ENCODE data around the gene TAS1R2. TPM values are rescaled to one million over a fixed set of nuclear protein-coding genes. Genes with fewer than 3 reads are reported as not detected.
"Not testable (repeated sequence)": the region's sequence is repeated elsewhere in the genome, so short reads cannot be mapped to it uniquely, and the experiment has no call there.

TAS1R2 gene
- total RNA-seq, 2 donors from 2014 or later = not detected

- Histone ChIP-seq H3K27ac (no peak overlapping the region), H3K36me3 (peaks cover 8% of the 10 kb centered on the region), H3K4me3 (no peak overlapping the region), H3K27me3 (replicated peaks; ENCODE audit: insufficient read depth) (no peaks in the 10 kb centered on the region), H3K4me1 (ENCODE audit: control insufficient read depth in 1 of 2, low read depth in 2 of 2) (no peaks in the 10 kb centered on the region), H3K9me3 (no peaks in the 10 kb centered on the region)
- no peak for ATAC-seq (ENCODE audit: insufficient number of reproducible peaks, low FRiP score, low read depth)
- DNase-seq (ENCODE audit: low spot score) = no peak
- no peak for TF ChIP-seq CTCF (IDR thresholded peaks at IDR 0.05)
Measured at GRCh38 chr1:18872071-18872611, 12.7 kb upstream of the TAS1R2 start.

- ATAC-seq (ENCODE audit: insufficient number of reproducible peaks, low FRiP score, low read depth) = no peak
Measured at GRCh38 chr1:18871401-18872070, 12.1 kb upstream of the TAS1R2 start.

GRCh38 chr1:18870957-18871356 is 11.5 kb upstream of the TAS1R2 start:
- no peak for TF ChIP-seq CTCF (IDR thresholded peaks at IDR 0.05)
- ATAC-seq (ENCODE audit: insufficient number of reproducible peaks, low FRiP score, low read depth) (no peak), DNase-seq (ENCODE audit: low spot score) (no peak)
- Histone ChIP-seq H3K9me3 (no peaks in the 10 kb centered on the region), H3K27ac (no peak overlapping the region), H3K4me1 (ENCODE audit: control insufficient read depth in 1 of 2, low read depth in 2 of 2) (no peaks in the 10 kb centered on the region), H3K27me3 (replicated peaks; ENCODE audit: insufficient read depth) (no peaks in the 10 kb centered on the region), H3K36me3 (peaks cover 8% of the 10 kb centered on the region), H3K4me3 (no peak overlapping the region)

More at GRCh38 chr1:18871401-18872070, 12.1 kb upstream of the TAS1R2 start:
- no peak for DNase-seq (ENCODE audit: low spot score)
- H3K36me3 ChIP-seq = peaks cover 8% of the 10 kb centered on the region
- no peaks in the 10 kb centered on the region for H3K9me3 ChIP-seq
- TF ChIP-seq CTCF (IDR thresholded peaks at IDR 0.05) = no peak
- H3K27me3 ChIP-seq (replicated peaks; ENCODE audit: insufficient read depth) = no peaks in the 10 kb centered on the region
- H3K4me1 ChIP-seq (ENCODE audit: control insufficient read depth in 1 of 2, low read depth in 2 of 2) = no peaks in the 10 kb centered on the region
- H3K27ac ChIP-seq = no peak overlapping the region
- no peak overlapping the region for H3K4me3 ChIP-seq

- not testable (repeated sequence) for H3K27me3 ChIP-seq (replicated peaks; ENCODE audit: insufficient read depth); H3K4me3 ChIP-seq; H3K27ac ChIP-seq; ATAC-seq (ENCODE audit: insufficient number of reproducible peaks, low FRiP score, low read depth); H3K36me3 ChIP-seq; H3K4me1 ChIP-seq (ENCODE audit: control insufficient read depth in 1 of 2, low read depth in 2 of 2); H3K9me3 ChIP-seq; DNase-seq (ENCODE audit: low spot score)
Measured at GRCh38 chr1:18870595-18870865, 11.1 kb upstream of the TAS1R2 start.

- ATAC-seq (ENCODE audit: insufficient number of reproducible peaks, low FRiP score, low read depth) (no peak), DNase-seq (ENCODE audit: low spot score) (no peak)
- Histone ChIP-seq H3K9me3 (no peaks in the 10 kb centered on the region), H3K4me1 (ENCODE audit: control insufficient read depth in 1 of 2, low read depth in 2 of 2) (no peaks in the 10 kb centered on the region), H3K27ac (no peak overlapping the region), H3K4me3 (no peak overlapping the region), H3K27me3 (replicated peaks; ENCODE audit: insufficient read depth) (no peaks in the 10 kb centered on the region), H3K36me3 (peaks cover 8% of the 10 kb centered on the region)
- no peak for TF ChIP-seq CTCF (IDR thresholded peaks at IDR 0.05)
Measured at GRCh38 chr1:18869847-18870594, 10.6 kb upstream of the TAS1R2 start.

All from thoracic aorta (tissue), 2 donors.